ENCODE measurements around the gene CALU.

Gene CALU

DNA sequence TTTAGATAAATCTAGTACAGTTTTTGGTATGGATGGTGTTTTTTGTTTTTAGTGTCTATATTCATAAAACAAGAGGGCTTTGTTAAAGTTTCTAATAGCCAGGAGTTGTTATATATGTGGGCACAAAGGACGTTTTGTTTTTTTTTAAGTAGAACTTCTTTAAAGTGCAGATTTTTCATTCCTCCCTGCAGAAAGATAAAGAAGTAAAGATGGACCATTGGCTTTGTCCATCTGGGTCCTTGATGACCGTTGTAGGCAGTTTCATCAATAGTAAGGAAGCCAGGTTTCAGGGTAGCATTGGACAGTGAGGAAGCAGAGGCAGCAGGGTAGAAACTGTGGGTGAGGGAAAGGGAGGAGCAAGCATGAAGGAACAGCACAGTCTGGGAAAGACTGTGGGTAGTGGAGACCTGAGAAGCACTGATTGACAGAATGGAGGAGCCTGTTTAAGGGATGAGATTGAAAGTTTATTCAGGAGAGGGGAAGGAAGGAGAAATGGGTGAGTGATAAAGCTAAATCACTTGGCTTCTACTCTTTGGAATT lies 5.3 kb downstream of the CALU start:
- H3K4me1 ChIP-seq (ENCODE audit: insufficient read depth, low read length), result peaks cover 30% of the 10 kb centered on the region
- no peak overlapping the region for H2AFZ ChIP-seq (ENCODE audit: low read depth, low read length)
- peaks cover 28% of the 10 kb centered on the region for H3K36me3 ChIP-seq (ENCODE audit: insufficient read depth, low read length)
- peaks cover 70% of the 10 kb centered on the region for H4K20me1 ChIP-seq (ENCODE audit: insufficient read depth, low read length)
- H3K9ac ChIP-seq (ENCODE audit: low read depth, low read length), result no peak overlapping the region
- 0 out of 2 replicates have a peak overlapping the region, but pooled peaks have one; percentile 6 for H3K4me2 ChIP-seq (ENCODE audit: insufficient read depth, low read length)
- H3K9me3 ChIP-seq (ENCODE audit: insufficient read depth, low read length, severe bottlenecking), result no peaks in the 10 kb centered on the region
- ATAC-seq (ENCODE audit: insufficient read depth, low read depth) (no peak), DNase-seq (no peak)
- peaks cover 100% of the 10 kb centered on the region for H3K79me2 ChIP-seq (ENCODE audit: insufficient read depth, low read length)
- TF ChIP-seq, protein P1, sequence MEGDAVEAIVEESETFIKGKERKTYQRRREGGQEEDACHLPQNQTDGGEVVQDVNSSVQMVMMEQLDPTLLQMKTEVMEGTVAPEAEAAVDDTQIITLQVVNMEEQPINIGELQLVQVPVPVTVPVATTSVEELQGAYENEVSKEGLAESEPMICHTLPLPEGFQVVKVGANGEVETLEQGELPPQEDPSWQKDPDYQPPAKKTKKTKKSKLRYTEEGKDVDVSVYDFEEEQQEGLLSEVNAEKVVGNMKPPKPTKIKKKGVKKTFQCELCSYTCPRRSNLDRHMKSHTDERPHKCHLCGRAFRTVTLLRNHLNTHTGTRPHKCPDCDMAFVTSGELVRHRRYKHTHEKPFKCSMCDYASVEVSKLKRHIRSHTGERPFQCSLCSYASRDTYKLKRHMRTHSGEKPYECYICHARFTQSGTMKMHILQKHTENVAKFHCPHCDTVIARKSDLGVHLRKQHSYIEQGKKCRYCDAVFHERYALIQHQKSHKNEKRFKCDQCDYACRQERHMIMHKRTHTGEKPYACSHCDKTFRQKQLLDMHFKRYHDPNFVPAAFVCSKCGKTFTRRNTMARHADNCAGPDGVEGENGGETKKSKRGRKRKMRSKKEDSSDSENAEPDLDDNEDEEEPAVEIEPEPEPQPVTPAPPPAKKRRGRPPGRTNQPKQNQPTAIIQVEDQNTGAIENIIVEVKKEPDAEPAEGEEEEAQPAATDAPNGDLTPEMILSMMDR (IDR thresholded peaks at IDR 0.05; ENCODE audit: borderline replicate concordance, extremely low read depth, low read length, poor library complexity, severe bottlenecking), result no peak
- no peak for TF ChIP-seq EZH2 (IDR thresholded peaks at IDR 0.05; ENCODE audit: borderline replicate concordance, low read depth, low read length, severe bottlenecking)
- no peaks in the 10 kb centered on the region for H3K27me3 ChIP-seq (ENCODE audit: insufficient read depth, low read length, poor library complexity)
- H3K4me3 ChIP-seq (ENCODE audit: low read depth in 1 of 2, low read length in 2 of 2), result no peak overlapping the region
- no peak overlapping the region for H3K27ac ChIP-seq (ENCODE audit: low read length)

DNA sequence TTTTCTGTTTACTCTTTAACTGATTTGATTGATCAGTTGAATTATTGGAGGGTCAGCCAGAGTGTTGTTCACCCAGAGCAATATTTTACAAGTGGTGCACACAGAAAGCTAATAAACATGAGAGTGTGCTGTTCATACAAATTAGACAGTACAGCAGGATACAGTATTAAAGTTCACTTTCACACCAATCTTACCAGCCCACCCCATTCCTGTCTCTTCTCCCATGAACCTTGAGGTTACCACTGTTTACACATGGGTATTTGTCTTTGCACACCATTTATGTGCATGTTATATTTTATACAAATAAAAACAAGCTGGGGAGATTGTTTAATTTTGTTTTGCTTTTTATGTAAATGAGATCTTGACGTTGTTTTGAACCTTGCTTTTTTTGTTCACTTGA lies 6.5 kb downstream of the CALU start:
- H3K4me2 ChIP-seq (ENCODE audit: insufficient read depth, low read length), result no peak overlapping the region
- no peak for TF ChIP-seq EZH2 (IDR thresholded peaks at IDR 0.05; ENCODE audit: borderline replicate concordance, low read depth, low read length, severe bottlenecking)
- TF ChIP-seq, protein P1 (IDR thresholded peaks at IDR 0.05; ENCODE audit: borderline replicate concordance, extremely low read depth, low read length, poor library complexity, severe bottlenecking), result no peak
- peaks cover 20% of the 10 kb centered on the region for H3K4me1 ChIP-seq (ENCODE audit: insufficient read depth, low read length)

DNA sequence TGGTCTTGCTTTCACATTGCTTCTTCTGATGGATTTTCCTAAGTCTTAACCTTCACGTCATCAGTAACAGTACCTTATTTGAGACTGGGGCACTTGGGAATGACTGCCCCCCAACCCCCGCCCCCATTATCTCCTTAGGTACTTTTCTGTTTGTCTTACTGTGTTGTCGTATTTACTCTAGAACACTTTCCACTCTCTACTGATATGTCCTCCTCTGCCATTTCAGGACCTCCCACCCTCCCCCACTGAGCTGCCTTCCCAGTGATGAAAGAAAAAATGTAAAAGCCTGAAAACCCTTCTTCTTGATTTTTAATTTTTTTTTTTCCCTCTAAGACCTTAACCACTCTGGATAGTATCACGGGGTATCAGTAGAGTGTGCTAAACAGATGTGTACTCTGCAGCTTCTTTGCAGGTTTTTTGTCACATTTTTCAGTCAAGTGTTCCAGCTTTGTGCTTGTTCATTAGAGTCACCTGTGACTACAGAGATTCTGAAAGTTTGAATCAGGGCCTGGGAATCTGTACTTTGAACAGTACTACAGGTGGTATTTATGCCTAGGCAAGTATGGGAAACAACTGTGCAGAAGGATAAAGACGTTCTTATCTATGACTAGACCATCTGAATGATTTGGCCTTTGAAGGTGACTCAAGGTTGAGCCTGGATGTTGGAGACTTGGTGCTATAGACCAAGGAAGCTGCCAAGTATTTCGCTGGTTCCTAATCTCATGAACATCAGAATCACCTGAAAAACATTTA lies 8.3 kb downstream of the CALU start:
- H3K36me3 ChIP-seq (ENCODE audit: insufficient read depth, low read length), result peaks cover 41% of the 10 kb centered on the region
- H3K27ac ChIP-seq (ENCODE audit: low read length), result no peak overlapping the region
- H4K20me1 ChIP-seq (ENCODE audit: insufficient read depth, low read length), result peaks cover 46% of the 10 kb centered on the region

More for the DNA sequence above, 6.5 kb downstream of the CALU start:
- ATAC-seq (ENCODE audit: insufficient read depth, low read depth), result no peak
- Histone ChIP-seq H3K27me3 (ENCODE audit: insufficient read depth, low read length, poor library complexity) (no peaks in the 10 kb centered on the region), H3K9me3 (ENCODE audit: insufficient read depth, low read length, severe bottlenecking) (no peaks in the 10 kb centered on the region), H3K36me3 (ENCODE audit: insufficient read depth, low read length) (peaks cover 37% of the 10 kb centered on the region), H3K79me2 (ENCODE audit: insufficient read depth, low read length) (peaks cover 91% of the 10 kb centered on the region), H3K4me3 (ENCODE audit: low read depth in 1 of 2, low read length in 2 of 2) (no peak overlapping the region), H3K9ac (ENCODE audit: low read depth, low read length) (no peak overlapping the region), H3K27ac (ENCODE audit: low read length) (no peak overlapping the region), H4K20me1 (ENCODE audit: insufficient read depth, low read length) (peaks cover 58% of the 10 kb centered on the region), H2AFZ (ENCODE audit: low read depth, low read length) (no peak overlapping the region)
- no peak for DNase-seq

More for the DNA sequence above, 8.3 kb downstream of the CALU start:
- H3K4me1 ChIP-seq (ENCODE audit: insufficient read depth, low read length), result peaks cover 2% of the 10 kb centered on the region; the same call in 1 of the 2 replicates
- H3K9me3 ChIP-seq (ENCODE audit: insufficient read depth, low read length, severe bottlenecking), result no peaks in the 10 kb centered on the region
- H3K27me3 ChIP-seq (ENCODE audit: insufficient read depth, low read length, poor library complexity), result no peaks in the 10 kb centered on the region
- no peak for TF ChIP-seq EZH2 (IDR thresholded peaks at IDR 0.05; ENCODE audit: borderline replicate concordance, low read depth, low read length, severe bottlenecking)
- TF ChIP-seq, protein P1 (IDR thresholded peaks at IDR 0.05; ENCODE audit: borderline replicate concordance, extremely low read depth, low read length, poor library complexity, severe bottlenecking), result no peak
- ATAC-seq (ENCODE audit: insufficient read depth, low read depth) (no peak), DNase-seq (no peak)
- H2AFZ ChIP-seq (ENCODE audit: low read depth, low read length), result no peak overlapping the region
- no peak overlapping the region for H3K4me2 ChIP-seq (ENCODE audit: insufficient read depth, low read length)
- no peak overlapping the region for H3K9ac ChIP-seq (ENCODE audit: low read depth, low read length)
- no peak overlapping the region for H3K4me3 ChIP-seq (ENCODE audit: low read depth in 1 of 2, low read length in 2 of 2)
- peaks cover 81% of the 10 kb centered on the region for H3K79me2 ChIP-seq (ENCODE audit: insufficient read depth, low read length)
